ENCODE measurements around the gene ITIH1.

Gene ITIH1

GRCh38 chr3:52817221-52817620 lies 39.8 kb downstream of the ITIH1 start:
- DNase-seq = no peak

GRCh38 chr3:52817860-52818259 lies 40.5 kb downstream of the ITIH1 start:
- DNase-seq = no peak

- no peak for DNase-seq
Measured at GRCh38 chr3:52819936-52820335, 42.5 kb downstream of the ITIH1 start.

- no peak for DNase-seq
Measured at GRCh38 chr3:52820736-52821135, 43.3 kb downstream of the ITIH1 start.

GRCh38 chr3:52822363-52822762 lies 45.0 kb downstream of the ITIH1 start:
- DNase-seq = no peak

GRCh38 chr3:52824037-52824436 lies 46.6 kb downstream of the ITIH1 start:
- no peak for DNase-seq

- DNase-seq = no peak
Measured at GRCh38 chr3:52827441-52827840, 50.0 kb downstream of the ITIH1 start.

GRCh38 chr3:52827866-52828376 lies 50.5 kb downstream of the ITIH1 start:
- DNase-seq = no peak

- no peak for DNase-seq
Measured at GRCh38 chr3:52829482-52829881, 52.1 kb downstream of the ITIH1 start.

GRCh38 chr3:52829906-52830463 lies 52.6 kb downstream of the ITIH1 start:
- DNase-seq = no peak

GRCh38 chr3:52830535-52831258 lies 53.3 kb downstream of the ITIH1 start, which contains the start of gene ITIH4:
Gene ITIH4, minus strand, starts transcription at chr3:52830672. Its CDS starts 30 bp downstream, at chr3:52830642.
- no peak for DNase-seq

GRCh38 chr3:52831500-52832301 lies 54.3 kb downstream of the ITIH1 start:
- no peak for DNase-seq

GRCh38 chr3:52833202-52833601 lies 55.8 kb downstream of the ITIH1 start:
- DNase-seq = no peak

- DNase-seq = no peak
Measured at GRCh38 chr3:52834871-52835501, 57.6 kb downstream of the ITIH1 start, which contains the start of gene MUSTN1. Gene MUSTN1, minus strand, starts transcription at chr3:52835019. Its CDS starts 71 bp downstream, at chr3:52834948.

- DNase-seq = no peak
Measured at GRCh38 chr3:52835766-52836470, 58.5 kb downstream of the ITIH1 start.

- DNase-seq = no peak
Measured at GRCh38 chr3:52836471-52836845, 59.1 kb downstream of the ITIH1 start.

- no peak for DNase-seq
Measured at GRCh38 chr3:52836986-52837385, 59.6 kb downstream of the ITIH1 start.

- DNase-seq = no peak
Measured at GRCh38 chr3:52838561-52839267, 61.3 kb downstream of the ITIH1 start.

- no peak for DNase-seq
Measured at GRCh38 chr3:52839268-52839575, 61.8 kb downstream of the ITIH1 start.

GRCh38 chr3:52839892-52840545 lies 62.6 kb downstream of the ITIH1 start:
- DNase-seq = no peak

GRCh38 chr3:52841211-52841980 lies 64.0 kb downstream of the ITIH1 start:
- no peak for DNase-seq

Measured in midbrain (tissue), 1 donor.